Upper lobe of right lung (tissue), 1 donor: ENCODE results near the gene BEND4. TPM values are rescaled to one million over a fixed set of nuclear protein-coding genes. Genes with fewer than 3 reads are reported as not detected.

Experiments used
- ATAC-seq: fragments of 200-7000 bp; cut with Tn5 transposase; one replicate; pipeline ENCODE4 v1.9.1; 2020; ENCODE audit warnings: mild to moderate bottlenecking, moderate library complexity
- DNase-seq: peaks from one replicate; pipeline ENCODE4 v3.0.0-alpha.2; 2020
- H3K27ac ChIP-seq: fragments of 200-600 bp; one replicate; pipeline ENCODE4 v1.8.0; 2022
- H3K27me3 ChIP-seq: fragments of 200-600 bp; one replicate; pipeline ENCODE4 v1.8.0; 2022; ENCODE audit warnings: mild to moderate bottlenecking
- H3K36me3 ChIP-seq: fragments of 200-600 bp; one replicate; pipeline ENCODE4 v1.8.0; 2022
- H3K4me1 ChIP-seq: fragments of 200-600 bp; one replicate; pipeline ENCODE4 v1.8.0; 2022
- H3K4me3 ChIP-seq: fragments of 200-600 bp; one replicate; pipeline ENCODE4 v1.8.0; 2022; ENCODE audit warnings: mild to moderate bottlenecking
- H3K9me3 ChIP-seq: fragments of 200-600 bp; one replicate; pipeline ENCODE4 v1.8.0; 2022
- CTCF ChIP-seq: fragments of 200-600 bp; IDR thresholded peaks from one replicate; pipeline ENCODE4 v1.8.0; 2022; ENCODE audit warnings: antibody characterized with exemption
- intact Hi-C: fragments of 100-400 bp; cut with DNase I; formaldehyde crosslinking; loops from one replicate; pipeline ENCODE4 v1.11.0; 2022
- total RNA-seq: library from RNA; stranded (reverse); fragmentation: NEBNext Ultra II Directional; extraction: Animal tissue kit (Norgen Biotek cat#: 25700); gene quantifications from one replicate; pipeline ENCODE4 v1.2.1, GENCODE V29; 2021
- donor health status: DM: no; HTN: yes; CAD: no; lungs with severe emphysema.

BEND4 gene
- total RNA-seq, 1 donor from 2014 or later: 0.43 TPM

GRCh38 chr4:42144028-42144427, 8.4 kb downstream of the BEND4 start:
- Histone ChIP-seq H3K27ac (no peak overlapping the region), H3K4me1 (no peaks in the 10 kb centered on the region), H3K9me3 (no peaks in the 10 kb centered on the region), H3K4me3 (no peak overlapping the region), H3K36me3 (no peaks in the 10 kb centered on the region), H3K27me3 (peaks cover 16% of the 10 kb centered on the region)
- ATAC-seq: no peak
- intact Hi-C loops: no loop called here
- no peak for DNase-seq
- TF ChIP-seq CTCF: no peak

GRCh38 chr4:42142591-42142990, 9.9 kb downstream of the BEND4 start:
- H3K4me1 ChIP-seq: no peaks in the 10 kb centered on the region
- intact Hi-C loops: no loop called here
- no peaks in the 10 kb centered on the region for H3K36me3 ChIP-seq
- DNase-seq (no peak), ATAC-seq (no peak)
- H3K27me3 ChIP-seq: peaks cover 5% of the 10 kb centered on the region
- TF ChIP-seq CTCF: no peak
- no peak overlapping the region for H3K27ac ChIP-seq
- H3K4me3 ChIP-seq: no peak overlapping the region
- H3K9me3 ChIP-seq: no peaks in the 10 kb centered on the region

- no peaks in the 10 kb centered on the region for H3K4me1 ChIP-seq
- DNase-seq (no peak), ATAC-seq (no peak)
- no peaks in the 10 kb centered on the region for H3K36me3 ChIP-seq
- peaks cover 5% of the 10 kb centered on the region for H3K27me3 ChIP-seq
- H3K4me3 ChIP-seq: no peak overlapping the region
- H3K27ac ChIP-seq: no peak overlapping the region
- no peak for TF ChIP-seq CTCF
- intact Hi-C loops: no loop called here
- no peaks in the 10 kb centered on the region for H3K9me3 ChIP-seq
Measured at GRCh38 chr4:42136371-42136770, 16.1 kb downstream of the BEND4 start.

GRCh38 chr4:42133006-42133405, 19.4 kb downstream of the BEND4 start:
- intact Hi-C loops: no loop called here
- H3K4me1 ChIP-seq: no peaks in the 10 kb centered on the region
- no peak for TF ChIP-seq CTCF
- no peak overlapping the region for H3K4me3 ChIP-seq
- H3K27me3 ChIP-seq: no peaks in the 10 kb centered on the region
- no peaks in the 10 kb centered on the region for H3K36me3 ChIP-seq
- H3K9me3 ChIP-seq: no peaks in the 10 kb centered on the region
- H3K27ac ChIP-seq: no peak overlapping the region
- no peak for ATAC-seq
- no peak for DNase-seq

GRCh38 chr4:42132099-42132498, 20.4 kb downstream of the BEND4 start:
- DNase-seq: no peak
- Histone ChIP-seq H3K36me3 (no peaks in the 10 kb centered on the region), H3K4me3 (no peak overlapping the region), H3K27me3 (no peaks in the 10 kb centered on the region), H3K27ac (no peak overlapping the region), H3K4me1 (no peaks in the 10 kb centered on the region), H3K9me3 (no peaks in the 10 kb centered on the region)
- no peak for TF ChIP-seq CTCF
- intact Hi-C loops: no loop called here
- no peak for ATAC-seq

- intact Hi-C loops: no loop called here
Measured at GRCh38 chr4:42123071-42123644, 29.3 kb downstream of the BEND4 start.

More at GRCh38 chr4:42123071-42123644, 29.3 kb downstream of the BEND4 start:
- Histone ChIP-seq H3K27me3 (no peaks in the 10 kb centered on the region), H3K27ac (no peak overlapping the region), H3K9me3 (no peaks in the 10 kb centered on the region), H3K36me3 (no peaks in the 10 kb centered on the region), H3K4me1 (no peaks in the 10 kb centered on the region), H3K4me3 (no peak overlapping the region)
- no peak for ATAC-seq
- no peak for TF ChIP-seq CTCF
- no peak for DNase-seq
